HFFc6 (cell line): ENCODE results near the gene SOX6. TPM values are rescaled to one million over a fixed set of nuclear protein-coding genes. Genes with fewer than 3 reads are reported as not detected.
A peak's percentile ranks its signal among the peaks of the same experiment; 100 is the strongest.

ENCODE experiments used
- DNase-seq: peaks from one replicate; pipeline ENCODE4 v3.0.0-alpha.2; 2018
- H3K27ac Mint-ChIP-seq: 2 replicates; pipeline ENCODE4 v1.8.0; 2020; ENCODE audit warnings: mild to moderate bottlenecking, mixed read lengths
- H3K27me3 Mint-ChIP-seq: 2 replicates; pipeline ENCODE4 v1.8.0; 2021; ENCODE audit warnings: mild to moderate bottlenecking, moderate library complexity, mixed read lengths; ENCODE audit not compliant: insufficient read depth
- H3K36me3 Mint-ChIP-seq: 2 replicates; pipeline ENCODE4 v1.8.0; 2021; ENCODE audit warnings: low read depth, mixed read lengths
- H3K4me1 Mint-ChIP-seq: 2 replicates; pipeline ENCODE4 v1.8.0; 2020; ENCODE audit warnings: low read depth, mixed read lengths
- H3K4me3 Mint-ChIP-seq: 2 replicates; pipeline ENCODE4 v1.8.0; 2020; ENCODE audit warnings: mild to moderate bottlenecking, moderate library complexity, mixed read lengths
- H3K9me3 Mint-ChIP-seq: 2 replicates; pipeline ENCODE4 v1.8.0; 2020; ENCODE audit warnings: mild to moderate bottlenecking, mixed read lengths
- CTCF ChIP-seq: fragments of 200-600 bp; sonication (generic); IDR thresholded peaks from 2 replicates; pipeline ENCODE4 v1.5.0; 2021; ENCODE audit warnings: antibody characterized with exemption, mild to moderate bottlenecking
- total RNA-seq, 6 experiments: library from RNA; stranded (reverse); fragmentation: NEBNext Ultra II Directional; extraction: Animal tissue kit (Norgen Biotek cat#: 25700); gene quantifications; 2 replicates in 1 of 6; 3 replicates in 5 of 6; pipeline ENCODE4 v1.2.3, GENCODE V29; 2021

SOX6 gene
- total RNA-seq, 6 experiments from 2014 or later: 0.66 to 6.5 (median 1.4) TPM

DNA sequence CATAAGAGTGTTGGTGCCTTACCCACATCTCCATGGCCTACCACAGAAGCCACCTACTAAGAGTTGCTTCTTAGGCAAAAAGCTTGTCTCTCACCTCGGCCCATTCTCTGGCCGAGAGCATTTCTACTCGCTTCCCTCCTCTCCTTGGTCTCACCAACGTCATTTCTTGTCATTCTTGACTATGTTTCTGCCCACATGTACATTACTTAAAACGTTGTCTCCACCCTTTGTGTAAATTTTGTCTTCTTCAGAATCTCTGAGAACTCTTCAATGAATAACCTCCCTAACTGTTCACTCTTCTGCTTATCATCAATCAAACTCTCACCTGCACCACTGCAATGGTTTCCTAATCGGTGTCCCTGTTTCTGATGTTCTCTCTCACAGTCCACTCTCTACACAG, 20.1 kb downstream of the SOX6 start:
- Mint-ChIP-seq H3K9me3 (peaks cover under 1% of the 10 kb centered on the region; the same call in 1 of the 2 replicates), H3K4me3 (no peak overlapping the region), H3K27ac (no peak overlapping the region), H3K36me3 (no peaks in the 10 kb centered on the region), H3K27me3 (peaks cover 1% of the 10 kb centered on the region; the same call in 1 of the 2 replicates), H3K4me1 (no peaks in the 10 kb centered on the region)
- DNase-seq: no peak
- no peak for TF ChIP-seq CTCF

DNA sequence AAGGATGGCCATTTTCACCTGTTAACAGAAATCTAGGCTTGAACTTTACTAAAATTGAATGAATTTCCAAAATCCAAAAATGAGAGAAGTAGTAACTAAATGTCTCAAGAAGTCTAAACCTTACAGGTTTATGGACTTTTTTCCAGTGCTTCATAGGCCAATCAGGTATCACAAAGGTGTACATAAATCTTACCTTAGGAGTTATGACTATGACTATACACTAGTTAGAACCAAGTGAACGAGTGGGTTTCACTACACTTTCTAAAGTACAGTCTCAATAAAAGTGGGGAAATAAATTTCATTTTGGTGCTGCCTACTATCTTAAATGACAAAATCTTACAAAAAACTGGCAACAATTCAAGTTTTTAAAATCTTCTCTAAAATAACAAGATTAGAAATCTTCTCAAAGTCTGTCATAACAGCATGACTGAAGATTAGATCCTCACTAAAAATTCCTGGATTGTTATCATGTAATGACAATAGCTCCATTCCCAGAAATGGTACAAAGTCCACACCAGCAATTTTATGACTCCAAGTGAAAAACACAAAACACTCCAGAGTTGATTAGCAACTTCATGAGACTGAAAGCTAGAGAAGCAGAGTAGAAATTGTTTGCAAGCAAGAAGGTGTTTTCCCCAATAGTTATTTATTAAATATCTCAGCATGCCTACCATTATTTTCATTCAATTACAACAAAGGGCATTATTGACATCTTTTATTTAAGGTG, 20.9 kb downstream of the SOX6 start:
- Mint-ChIP-seq H3K27ac (no peak overlapping the region), H3K27me3 (peaks cover 1% of the 10 kb centered on the region; the same call in 1 of the 2 replicates), H3K36me3 (no peaks in the 10 kb centered on the region), H3K4me1 (no peaks in the 10 kb centered on the region), H3K4me3 (no peak overlapping the region), H3K9me3 (no peaks in the 10 kb centered on the region; the same call in 1 of the 2 replicates)
- no peak for TF ChIP-seq CTCF
- no peak for DNase-seq

DNA sequence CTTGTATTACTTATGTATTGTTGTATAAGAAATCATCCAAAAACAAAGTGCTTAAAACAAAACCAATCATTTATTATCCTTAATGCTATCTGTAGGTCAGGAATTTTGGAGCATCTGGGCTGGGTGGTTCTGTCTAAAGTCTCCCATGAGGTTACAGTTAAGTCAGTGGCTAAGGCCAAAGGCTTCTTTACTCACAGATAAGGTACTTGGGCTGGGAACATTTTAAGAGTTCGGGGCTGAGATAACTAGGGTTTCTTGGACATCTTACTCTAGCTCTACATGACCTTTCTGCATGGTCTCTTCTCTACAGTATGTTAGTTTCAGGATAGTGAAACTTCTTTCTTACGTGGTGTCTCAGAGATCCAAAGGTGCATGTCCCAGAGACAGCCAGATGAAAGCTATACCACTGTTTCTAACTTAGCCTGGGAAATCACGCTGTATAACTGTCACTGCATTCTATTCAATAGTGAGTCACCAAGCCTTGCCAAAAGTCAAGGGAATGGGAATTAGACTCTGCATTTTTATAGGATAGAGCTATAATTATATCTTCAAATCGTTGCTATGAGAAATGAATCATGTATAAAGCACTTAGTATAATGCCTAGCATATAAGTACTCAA, 29.6 kb downstream of the SOX6 start:
- Mint-ChIP-seq H3K36me3 (no peaks in the 10 kb centered on the region), H3K4me1 (no peaks in the 10 kb centered on the region; the same call in 1 of the 2 replicates), H3K4me3 (peak overlapping the region; percentile 44; the same call in 1 of the 2 replicates), H3K27ac (peak overlapping the region; percentile 77; the same call in 1 of the 2 replicates), H3K9me3 (peaks cover 9% of the 10 kb centered on the region; the same call in 1 of the 2 replicates), H3K27me3 (peaks cover 3% of the 10 kb centered on the region; the same call in 1 of the 2 replicates)
- TF ChIP-seq CTCF: no peak
- peak; percentile 68 for DNase-seq

DNA sequence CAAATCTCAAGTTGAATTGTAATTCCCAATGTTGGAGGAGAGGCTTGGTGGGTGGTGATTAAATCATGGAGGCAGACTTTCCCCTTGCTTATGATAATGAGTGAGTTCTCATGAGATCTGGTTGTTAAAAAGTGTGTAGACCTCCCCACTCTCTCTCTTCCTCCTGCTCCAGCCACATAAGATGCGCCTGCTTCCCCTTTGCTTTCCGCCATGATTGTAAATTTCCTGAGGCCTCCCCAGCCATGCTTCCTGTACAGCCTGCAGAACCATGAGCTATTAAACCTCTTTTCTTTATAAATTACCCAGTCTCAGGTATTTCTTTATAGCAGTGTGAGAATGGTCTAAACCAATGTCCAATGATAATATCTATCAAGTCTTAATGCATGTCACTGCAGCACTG, 34.2 kb downstream of the SOX6 start:
- H3K9me3 Mint-ChIP-seq: peaks cover 9% of the 10 kb centered on the region; the same call in 1 of the 2 replicates
- no peaks in the 10 kb centered on the region; the same call in 1 of the 2 replicates for H3K4me1 Mint-ChIP-seq
- H3K27me3 Mint-ChIP-seq: peaks cover 3% of the 10 kb centered on the region; the same call in 1 of the 2 replicates
- H3K27ac Mint-ChIP-seq: no peak overlapping the region
- DNase-seq: no peak
- H3K4me3 Mint-ChIP-seq: no peak overlapping the region
- no peaks in the 10 kb centered on the region for H3K36me3 Mint-ChIP-seq
- TF ChIP-seq CTCF: no peak

DNA sequence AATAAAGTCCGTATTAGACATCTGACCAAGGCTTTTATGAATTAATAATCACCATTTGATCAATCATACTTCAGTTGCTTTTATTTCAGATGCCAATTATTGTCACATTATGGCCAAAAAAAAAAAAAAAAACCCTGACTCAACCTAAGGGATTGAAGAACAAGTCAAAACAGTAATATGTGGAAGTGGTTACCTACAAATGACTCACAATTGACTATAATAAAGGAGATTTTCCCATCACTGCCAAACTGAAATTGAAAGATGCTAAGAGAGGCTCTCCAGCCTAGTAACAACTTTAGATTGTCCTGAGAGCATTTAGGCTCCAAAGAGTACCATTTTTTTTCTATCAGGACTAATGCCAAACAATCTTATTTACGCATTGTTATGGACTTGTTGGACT, 35.2 kb downstream of the SOX6 start:
- no peak overlapping the region for H3K4me3 Mint-ChIP-seq

More for the DNA sequence above, 35.2 kb downstream of the SOX6 start:
- peaks cover 3% of the 10 kb centered on the region; the same call in 1 of the 2 replicates for H3K27me3 Mint-ChIP-seq
- H3K9me3 Mint-ChIP-seq: peaks cover 9% of the 10 kb centered on the region; the same call in 1 of the 2 replicates
- peak; percentile 3 for DNase-seq
- no peak overlapping the region for H3K27ac Mint-ChIP-seq
- TF ChIP-seq CTCF: no peak
- no peaks in the 10 kb centered on the region; the same call in 1 of the 2 replicates for H3K4me1 Mint-ChIP-seq
- H3K36me3 Mint-ChIP-seq: no peaks in the 10 kb centered on the region
